Tibial nerve (tissue), 4 donors: ENCODE data around the gene NXPH2.
A peak's percentile ranks its signal among the peaks of the same experiment; 100 is the strongest.

Experiments
- CTCF ChIP-seq, 5 experiments: fragments of 200-600 bp in 3 of 5; fragments of 450-650 bp in 2 of 5; sonication (generic) in 3 of 5; IDR thresholded peaks; one replicate each; pipeline ENCODE4 v1.5.1; 2016 to 2019; ENCODE audit warnings: antibody characterized with exemption in 5 of 5, mild to moderate bottlenecking in 3 of 5, moderate library complexity in 2 of 5
- EP300 ChIP-seq, 2 donors: sonication (generic); formaldehyde crosslinking; IDR thresholded peaks; one replicate each; pipeline ENCODE4 v1.6.1; 2017; ENCODE audit warnings: antibody characterized with exemption in 2 of 2, mild to moderate bottlenecking in 1 of 2
- POLR2A ChIP-seq, 2 donors: fragments of 450-650 bp; IDR thresholded peaks; one replicate each; pipeline ENCODE4 v1.6.1; 2017; ENCODE audit warnings: antibody characterized with exemption in 2 of 2, mild to moderate bottlenecking in 2 of 2, moderate library complexity in 2 of 2

- TF ChIP-seq CTCF (IDR thresholded peaks at IDR 0.05): no peak
- TF ChIP-seq EP300 (IDR thresholded peaks at IDR 0.05): peak in 1 of 2 donors; percentile 8
- no peak for TF ChIP-seq POLR2A (IDR thresholded peaks at IDR 0.05)
These were observed 90.5 kb downstream of the NXPH2 start for GRCh38 chr2:138689705-138690104.
